NCI-H526 (cell line): ENCODE measurements around the gene OTUB1.
"Not testable (repeated sequence)": the region's sequence is repeated elsewhere in the genome, so short reads cannot be mapped to it uniquely, and the experiment has no call there.

Experiments used
- DNase-seq, 2 experiments: peaks; one replicate each; lab custom pipeline; 2025; lab: John Stamatoyannopoulos, UW

Gene OTUB1

DNA sequence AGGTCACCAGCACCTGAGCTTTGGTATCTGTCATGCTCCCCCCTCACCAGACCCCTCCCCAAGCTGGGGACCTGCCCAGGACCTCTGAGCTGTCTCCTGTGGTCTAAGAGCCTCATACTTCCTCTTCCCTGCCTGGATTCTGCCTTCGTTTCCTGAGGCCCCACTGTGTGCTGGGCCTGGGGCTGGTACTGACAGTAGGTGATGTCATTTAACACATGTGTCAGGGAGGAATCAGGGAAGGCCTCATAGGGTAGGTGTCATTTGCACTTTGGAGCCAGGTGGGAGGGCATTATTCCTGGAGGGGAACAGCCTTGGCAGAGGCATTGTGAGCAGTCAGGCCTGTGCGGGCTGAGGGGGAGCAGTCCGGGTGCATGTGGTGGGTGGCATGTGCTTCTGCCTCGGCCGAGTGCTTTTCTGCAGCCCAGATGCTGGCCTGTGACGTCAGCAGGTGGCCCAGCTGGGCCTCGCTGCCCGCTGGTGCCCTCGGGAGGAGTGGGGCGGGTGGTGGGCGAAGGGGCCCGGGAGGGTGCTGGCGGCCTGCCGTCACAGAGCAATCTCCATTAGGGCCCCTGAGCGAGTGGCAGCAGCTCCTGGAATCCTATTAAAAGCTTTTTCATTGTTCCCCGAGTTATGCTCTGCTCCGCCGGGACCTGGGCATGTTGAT, 58.6 kb downstream of the OTUB1 start:
- no peak for DNase-seq

DNA sequence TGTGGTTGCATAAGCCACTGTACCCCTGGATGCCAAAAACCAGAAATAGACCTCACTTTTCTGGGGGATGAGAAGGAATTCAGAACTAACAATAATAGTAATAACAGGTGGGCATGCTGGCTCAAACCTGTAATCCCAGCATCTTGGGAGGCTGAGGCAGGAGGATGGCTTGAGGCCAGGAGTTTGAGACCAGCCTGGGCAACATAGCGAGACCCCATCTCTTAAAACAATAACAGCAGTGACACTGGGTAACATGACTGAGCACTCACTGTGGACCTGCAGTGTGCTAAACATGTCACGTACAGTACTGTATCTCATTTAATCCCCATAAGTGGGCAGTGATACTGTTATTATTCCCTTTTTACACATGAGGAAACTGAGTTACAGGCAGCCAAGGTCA, 59.5 kb downstream of the OTUB1 start:
- no peak for DNase-seq

DNA sequence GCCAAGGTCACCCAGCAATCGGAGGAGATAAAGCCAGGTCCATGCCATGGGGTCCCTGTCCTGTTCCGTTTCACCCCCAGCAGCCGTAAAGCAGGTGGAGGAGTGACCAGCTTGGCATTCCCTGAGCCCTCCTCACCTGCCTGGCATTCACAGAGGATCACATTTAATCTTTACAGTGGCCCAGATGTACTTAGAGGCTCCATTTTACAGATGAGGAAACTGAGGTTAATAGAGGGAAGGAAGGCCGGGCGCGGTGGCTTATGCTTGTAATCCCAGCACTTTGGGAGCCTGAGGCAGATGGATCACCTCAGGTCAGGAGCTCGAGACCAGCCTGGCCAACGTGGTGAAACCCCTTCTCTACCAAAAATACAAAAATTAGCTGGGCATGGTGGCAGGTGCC, 61.1 kb downstream of the OTUB1 start:
- not testable (repeated sequence) for DNase-seq
